ENCODE measurements around the gene FADS3. TPM values are rescaled to one million over a fixed set of nuclear protein-coding genes. Genes with fewer than 3 reads are reported as not detected.

The FADS3 gene
- total RNA-seq, 2 experiments from 2014 or later: 10.3 to 13.9 TPM

DNA sequence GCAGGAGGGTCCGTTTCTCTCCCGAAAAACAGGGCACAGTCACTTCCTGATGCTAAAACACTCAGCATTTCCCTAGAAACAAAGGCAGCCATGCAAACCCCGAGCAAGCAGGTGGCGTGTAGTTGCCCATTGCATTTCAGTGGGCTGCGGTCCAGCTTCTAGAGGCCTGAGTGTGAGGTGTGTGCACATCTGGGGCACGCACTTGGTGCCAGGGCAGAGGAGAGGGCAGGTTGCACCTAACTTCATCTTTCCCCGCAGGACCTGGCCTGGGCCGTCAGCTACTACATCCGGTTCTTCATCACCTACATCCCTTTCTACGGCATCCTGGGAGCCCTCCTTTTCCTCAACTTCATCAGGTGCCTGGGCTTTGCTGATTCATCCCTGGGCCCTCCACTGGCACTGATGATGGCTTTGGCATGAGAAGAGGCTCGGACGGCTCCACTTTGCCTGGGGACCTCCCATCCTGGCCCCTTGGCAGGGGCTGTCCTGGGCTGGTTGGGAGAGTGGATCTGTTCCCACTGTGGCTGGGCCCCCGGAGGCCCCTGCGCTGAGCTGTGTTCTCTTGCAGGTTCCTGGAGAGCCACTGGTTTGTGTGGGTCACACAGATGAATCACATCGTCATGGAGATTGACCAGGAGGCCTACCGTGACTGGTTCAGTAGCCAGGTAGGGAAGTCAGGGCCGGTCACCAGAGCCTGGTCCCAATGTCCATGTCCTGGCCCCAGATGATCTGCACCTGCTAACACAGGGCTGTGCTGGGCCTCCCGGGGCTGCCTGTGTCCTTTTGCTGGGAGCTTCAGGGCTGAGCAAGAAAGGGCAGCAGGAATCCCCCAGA lies 28.4 kb downstream of the FADS3 start:
- CTCF ChIA-PET: interaction anchor here (1.8 kb wide), 1 partner anchor 245 kb away, joined by 8 read pairs; no protein-coding TSS in a partner anchor
- DNase-seq: no peak
- TF ChIP-seq, protein P1, sequence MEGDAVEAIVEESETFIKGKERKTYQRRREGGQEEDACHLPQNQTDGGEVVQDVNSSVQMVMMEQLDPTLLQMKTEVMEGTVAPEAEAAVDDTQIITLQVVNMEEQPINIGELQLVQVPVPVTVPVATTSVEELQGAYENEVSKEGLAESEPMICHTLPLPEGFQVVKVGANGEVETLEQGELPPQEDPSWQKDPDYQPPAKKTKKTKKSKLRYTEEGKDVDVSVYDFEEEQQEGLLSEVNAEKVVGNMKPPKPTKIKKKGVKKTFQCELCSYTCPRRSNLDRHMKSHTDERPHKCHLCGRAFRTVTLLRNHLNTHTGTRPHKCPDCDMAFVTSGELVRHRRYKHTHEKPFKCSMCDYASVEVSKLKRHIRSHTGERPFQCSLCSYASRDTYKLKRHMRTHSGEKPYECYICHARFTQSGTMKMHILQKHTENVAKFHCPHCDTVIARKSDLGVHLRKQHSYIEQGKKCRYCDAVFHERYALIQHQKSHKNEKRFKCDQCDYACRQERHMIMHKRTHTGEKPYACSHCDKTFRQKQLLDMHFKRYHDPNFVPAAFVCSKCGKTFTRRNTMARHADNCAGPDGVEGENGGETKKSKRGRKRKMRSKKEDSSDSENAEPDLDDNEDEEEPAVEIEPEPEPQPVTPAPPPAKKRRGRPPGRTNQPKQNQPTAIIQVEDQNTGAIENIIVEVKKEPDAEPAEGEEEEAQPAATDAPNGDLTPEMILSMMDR (IDR thresholded peaks at IDR 0.05): no peak
- H3K36me3 Mint-ChIP-seq (ENCODE audit: low read depth): peaks cover 22% of the 10 kb centered on the region
- POLR2A ChIA-PET: no interaction called here
- H3K4me1 Mint-ChIP-seq (ENCODE audit: low read depth): no peaks in the 10 kb centered on the region
- no peak overlapping the region for H3K4me3 Mint-ChIP-seq
- no peaks in the 10 kb centered on the region for H3K27me3 Mint-ChIP-seq
- no peak for ATAC-seq
- no peak overlapping the region for H3K27ac Mint-ChIP-seq
- H3K9me3 Mint-ChIP-seq: no peaks in the 10 kb centered on the region
- intact Hi-C loops (cut with micrococcal nuclease): no loop called here

DNA sequence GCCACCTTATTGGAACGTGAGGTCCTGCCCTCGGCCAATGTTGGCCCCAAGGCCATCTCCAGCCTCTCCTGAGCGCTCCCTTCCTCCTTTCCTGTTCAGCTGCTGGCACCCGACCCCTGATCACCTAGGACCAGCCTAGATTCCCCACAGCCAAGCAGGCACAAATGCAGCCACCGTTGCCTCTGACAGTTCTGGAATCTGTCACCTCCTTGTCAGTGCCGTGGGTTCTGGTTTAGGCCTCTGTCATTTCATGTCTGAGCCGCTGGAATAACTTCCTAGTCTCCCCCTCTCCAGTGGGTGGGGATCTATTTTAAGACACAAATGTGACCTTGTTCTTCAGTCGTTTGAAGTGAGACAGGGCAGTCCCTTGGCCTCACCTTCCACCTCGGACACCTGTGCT lies 29.7 kb downstream of the FADS3 start:
- ChIA-PET CTCF (no interaction called here), POLR2A (interaction anchor here (0.7 kb wide), 1 partner anchor 348 kb away, joined by 3 read pairs; no protein-coding TSS in a partner anchor)
- no peak for DNase-seq
- H3K9me3 Mint-ChIP-seq: no peaks in the 10 kb centered on the region
- intact Hi-C loops (cut with micrococcal nuclease): no loop called here
- ATAC-seq: no peak
- H3K36me3 Mint-ChIP-seq (ENCODE audit: low read depth): peaks cover 22% of the 10 kb centered on the region
- no peak overlapping the region for H3K27ac Mint-ChIP-seq
- no peaks in the 10 kb centered on the region for H3K4me1 Mint-ChIP-seq (ENCODE audit: low read depth)
- TF ChIP-seq, protein P1 (IDR thresholded peaks at IDR 0.05): no peak
- H3K27me3 Mint-ChIP-seq: no peaks in the 10 kb centered on the region
- no peak overlapping the region for H3K4me3 Mint-ChIP-seq

DNA sequence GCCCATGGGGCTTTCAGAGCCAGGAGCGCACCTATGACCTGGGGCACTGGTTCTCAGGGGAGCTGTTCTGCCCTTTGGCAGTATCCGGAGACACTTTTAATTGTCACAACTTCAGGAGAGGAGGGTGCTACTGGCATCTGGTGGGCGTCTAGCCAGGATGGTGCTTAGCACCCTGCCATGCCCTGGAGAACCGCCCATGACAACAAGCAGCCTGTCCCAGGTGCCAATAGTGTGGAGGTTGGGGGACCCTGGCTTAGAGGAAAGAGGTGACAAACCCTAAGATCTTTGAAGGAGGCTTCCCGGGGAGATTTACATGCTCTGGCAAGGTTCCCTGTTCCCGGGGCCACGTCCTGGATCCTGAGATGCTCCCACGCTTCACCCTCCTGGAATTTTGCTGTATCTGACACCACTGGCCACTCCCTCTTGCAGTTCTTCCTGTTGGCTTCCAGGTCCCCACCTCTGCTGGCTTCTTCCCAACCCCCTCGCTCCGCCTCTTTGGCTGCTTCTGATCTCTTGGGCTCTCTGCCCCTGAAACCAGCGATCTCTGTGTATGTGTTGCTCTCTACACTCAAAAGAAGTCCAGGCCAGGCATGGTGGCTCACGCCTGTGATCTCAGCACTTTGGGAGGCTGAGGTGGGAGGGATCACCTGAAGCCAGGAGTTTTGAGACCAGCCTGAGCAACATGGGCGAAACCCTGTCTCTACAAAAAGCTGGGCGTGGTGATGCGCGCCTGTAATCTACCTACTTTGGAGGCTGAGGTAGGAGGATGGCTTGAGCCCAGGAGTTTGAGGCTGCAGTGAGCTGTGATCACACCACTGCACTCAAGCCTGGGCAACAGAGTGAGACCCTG lies 31.1 kb downstream of the FADS3 start:
- ChIA-PET CTCF (interaction anchor here (1.5 kb wide), 1 partner anchor 11 kb away, joined by 4 read pairs; no protein-coding TSS in a partner anchor), POLR2A (no interaction called here)
- peaks cover 21% of the 10 kb centered on the region for H3K36me3 Mint-ChIP-seq (ENCODE audit: low read depth)
- H3K27me3 Mint-ChIP-seq: no peaks in the 10 kb centered on the region
- TF ChIP-seq, protein P1 (IDR thresholded peaks at IDR 0.05): no peak
- ATAC-seq: no peak
- H3K4me3 Mint-ChIP-seq: no peak overlapping the region
- H3K27ac Mint-ChIP-seq: no peak overlapping the region
- intact Hi-C loops (cut with micrococcal nuclease): no loop called here
- H3K9me3 Mint-ChIP-seq: no peaks in the 10 kb centered on the region
- H3K4me1 Mint-ChIP-seq (ENCODE audit: low read depth): no peaks in the 10 kb centered on the region
- DNase-seq: no peak

GRCh38 chr11:61855939-61856680 lies 35.2 kb downstream of the FADS3 start:
- Mint-ChIP-seq H3K36me3 (ENCODE audit: low read depth) (peaks cover 18% of the 10 kb centered on the region), H3K27ac (no peak overlapping the region), H3K9me3 (no peaks in the 10 kb centered on the region), H3K27me3 (no peaks in the 10 kb centered on the region), H3K4me1 (ENCODE audit: low read depth) (no peaks in the 10 kb centered on the region), H3K4me3 (no peak overlapping the region)
- DNase-seq: no peak
- TF ChIP-seq, protein P1 (IDR thresholded peaks at IDR 0.05): no peak
- POLR2A ChIA-PET: interaction anchor here (0.6 kb wide), 1 partner anchor 10 kb away, joined by 3 read pairs; no protein-coding TSS in a partner anchor
- no peak for ATAC-seq
- CTCF ChIA-PET: no interaction called here
- intact Hi-C loops (cut with micrococcal nuclease): no loop called here

Data from activated CD8-positive, alpha-beta T cell treated with anti-CD3 and anti-CD28 coated beads for 36 hours (primary cell).